HG03103 (cell line): Measurements from ENCODE around the gene ERFE.

Experiments
- ATAC-seq: cut with Tn5 transposase; IDR thresholded peaks from one replicate; pipeline ENCODE4 v1.9.1; 2021; ENCODE audit warnings: low read depth; ENCODE audit not compliant: unreplicated experiment

The ERFE gene

GRCh38 chr2:238138331-238139195 lies 20.2 kb upstream of the ERFE start, which contains the start of gene KLHL30:
KLHL30 (plus strand) TSS chr2:238138668; CDS start chr2:238140755, 2,087 bp downstream.
- no peak for ATAC-seq

GRCh38 chr2:238139196-238140039 lies 19.4 kb upstream of the ERFE start:
- ATAC-seq: no peak

GRCh38 chr2:238140040-238140439 lies 18.7 kb upstream of the ERFE start:
- ATAC-seq: no peak

DNA sequence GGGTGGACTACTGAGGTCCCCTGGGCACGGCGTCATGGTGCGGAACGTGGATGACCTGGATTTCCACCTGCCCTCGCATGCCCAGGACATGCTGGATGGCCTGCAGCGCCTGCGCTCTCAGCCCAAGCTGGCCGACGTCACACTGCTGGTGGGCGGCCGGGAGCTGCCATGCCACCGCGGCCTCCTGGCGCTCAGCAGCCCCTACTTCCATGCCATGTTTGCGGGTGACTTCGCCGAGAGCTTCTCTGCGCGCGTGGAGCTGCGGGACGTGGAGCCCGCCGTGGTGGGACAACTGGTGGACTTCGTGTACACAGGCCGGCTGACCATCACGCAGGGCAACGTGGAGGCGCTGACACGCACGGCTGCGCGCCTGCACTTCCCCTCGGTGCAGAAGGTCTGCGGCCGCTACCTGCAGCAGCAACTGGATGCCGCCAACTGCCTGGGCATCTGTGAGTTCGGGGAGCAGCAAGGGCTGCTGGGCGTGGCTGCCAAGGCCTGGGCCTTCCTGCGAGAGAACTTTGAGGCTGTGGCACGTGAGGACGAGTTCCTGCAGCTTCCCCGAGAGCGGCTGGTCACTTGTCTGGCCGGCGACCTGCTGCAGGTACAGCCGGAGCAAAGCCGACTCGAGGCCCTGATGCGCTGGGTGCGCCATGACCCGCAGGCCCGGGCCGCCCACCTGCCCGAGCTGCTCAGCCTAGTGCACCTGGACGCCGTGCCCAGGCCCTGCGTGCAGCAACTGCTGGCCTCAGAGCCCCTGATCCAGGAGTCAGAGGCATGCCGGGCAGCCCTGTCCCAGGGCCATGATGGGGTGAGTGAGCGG lies 17.8 kb upstream of the ERFE start:
- no peak for ATAC-seq

DNA sequence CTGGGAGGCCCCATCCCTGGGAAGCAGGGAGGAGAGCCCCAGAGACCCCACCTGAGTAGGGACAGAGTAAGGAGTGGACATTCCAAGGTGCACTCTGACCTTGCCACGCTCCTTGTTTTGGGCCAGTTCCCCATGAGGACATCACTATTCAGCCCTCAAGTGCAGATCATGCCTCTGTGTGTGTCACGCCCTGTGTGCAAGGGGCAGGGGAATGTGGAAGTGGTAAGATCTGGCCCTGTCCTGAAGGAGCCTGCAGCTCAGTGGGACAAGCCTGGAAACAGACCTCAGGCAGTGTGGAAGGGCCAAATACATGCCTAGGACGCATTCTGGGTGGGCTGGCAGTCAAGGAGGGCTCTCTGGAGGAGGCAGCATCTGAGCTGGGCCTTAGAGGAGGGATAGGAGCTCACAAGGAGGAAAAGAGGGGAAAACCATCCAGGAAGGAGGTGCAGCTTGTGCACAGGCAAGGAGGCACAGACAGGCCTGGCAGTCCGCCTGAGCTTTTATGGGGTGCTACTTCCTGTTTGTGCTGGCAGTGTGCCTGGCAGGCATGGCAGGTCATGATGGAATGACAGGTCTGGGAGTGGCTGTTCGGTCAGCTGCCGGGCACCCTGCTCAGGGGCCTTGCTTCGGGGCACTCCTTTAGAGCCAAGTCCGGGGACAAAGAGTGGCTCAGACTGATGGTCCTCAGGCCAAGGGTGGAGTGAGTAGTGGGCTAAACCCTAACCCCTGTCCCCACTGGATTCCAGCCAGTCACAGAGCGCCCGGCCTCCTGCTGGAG lies 17.0 kb upstream of the ERFE start:
- no peak for ATAC-seq

DNA sequence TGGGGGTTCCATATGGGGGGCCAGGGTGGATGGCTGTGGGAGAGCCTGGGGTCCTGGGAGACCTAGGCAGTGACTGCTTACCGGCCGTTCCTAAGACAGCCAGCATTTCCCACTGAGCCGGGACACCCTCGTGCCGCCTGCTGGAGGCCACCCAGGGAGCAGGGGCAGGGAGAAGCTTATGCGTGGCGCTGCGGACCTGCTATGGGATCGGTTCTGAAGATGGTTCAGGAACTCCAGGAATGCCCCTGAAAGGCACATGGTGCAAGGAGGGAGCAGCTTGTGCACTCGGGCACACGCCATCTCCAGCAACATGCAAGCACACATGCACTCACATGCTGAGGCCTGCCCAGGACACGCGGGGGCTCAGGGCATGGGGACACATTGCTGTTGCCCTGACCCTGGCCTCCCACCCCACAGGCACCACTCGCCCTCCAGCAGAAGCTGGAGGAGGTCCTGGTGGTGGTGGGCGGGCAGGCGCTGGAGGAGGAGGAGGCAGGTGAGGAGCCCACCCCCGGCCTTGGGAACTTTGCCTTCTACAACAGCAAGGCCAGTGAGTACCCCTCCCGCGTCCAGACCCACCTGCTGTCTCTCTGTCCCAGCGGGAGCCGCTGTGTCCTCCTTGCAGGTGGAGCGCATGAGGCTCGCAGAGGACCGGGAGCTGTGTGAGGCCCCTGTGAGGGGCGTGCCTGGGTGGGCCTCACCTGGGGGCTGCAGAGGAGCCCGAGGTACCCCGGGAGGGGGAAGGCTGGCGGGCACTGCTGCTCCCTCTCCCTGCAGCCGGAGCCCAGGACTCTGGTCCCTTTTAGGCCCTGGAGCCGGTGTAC lies 16.2 kb upstream of the ERFE start:
- no peak for ATAC-seq

DNA sequence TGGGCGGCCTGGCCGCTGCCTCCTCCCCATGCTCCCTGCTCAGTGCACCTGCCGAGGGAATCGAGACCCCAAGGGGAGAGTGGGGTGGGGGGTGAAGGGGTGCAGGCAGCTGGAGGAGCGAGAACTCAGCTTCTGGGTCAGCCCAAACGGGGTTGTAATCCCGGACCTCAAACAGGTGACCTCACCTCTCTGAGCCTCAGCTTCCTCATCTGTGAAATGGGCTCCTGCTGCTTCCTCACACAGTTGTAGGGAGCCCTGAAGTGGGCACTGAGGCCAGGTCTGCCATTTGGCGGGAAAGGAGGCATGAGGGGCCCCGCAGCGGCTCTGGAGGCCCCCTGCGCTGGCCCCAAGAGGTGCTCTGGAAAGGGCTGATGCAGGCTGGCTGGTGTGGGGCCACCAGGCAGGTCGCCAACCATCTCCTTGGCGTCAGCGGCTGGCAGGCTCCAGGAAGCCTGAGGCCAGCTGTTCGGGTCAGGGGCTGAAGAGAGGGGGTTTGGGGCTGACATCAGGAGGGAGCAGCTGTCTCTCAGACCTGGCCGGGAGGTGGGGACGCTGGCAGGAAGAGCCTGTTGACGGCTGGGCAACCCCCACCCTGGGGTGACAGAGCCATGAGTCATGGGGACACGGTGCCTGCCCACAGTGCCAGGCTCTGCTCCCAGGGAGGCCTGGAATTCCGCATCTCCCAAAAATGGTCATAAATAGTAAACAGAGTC lies 15.4 kb upstream of the ERFE start:
- no peak for ATAC-seq

DNA sequence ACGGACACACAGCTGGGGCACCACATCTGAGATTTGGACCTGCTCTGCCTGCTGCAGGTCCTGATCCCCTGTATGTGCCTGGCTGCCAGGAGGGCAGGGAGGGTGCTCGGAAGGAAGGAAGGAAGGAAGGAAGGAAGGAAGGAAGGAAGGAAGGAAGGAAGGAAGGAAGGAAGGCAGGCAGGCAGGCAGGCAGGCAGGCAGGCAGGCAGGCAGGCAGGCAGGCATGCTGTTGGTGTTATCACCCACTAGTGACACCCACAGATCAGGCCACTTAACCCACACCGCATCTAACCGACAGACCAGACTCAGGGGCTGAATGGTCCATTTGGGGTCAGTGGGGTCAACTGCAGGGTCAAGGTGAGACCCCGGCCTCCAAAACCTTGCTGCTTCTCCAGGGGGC lies 14.5 kb upstream of the ERFE start:
- ATAC-seq: no peak

DNA sequence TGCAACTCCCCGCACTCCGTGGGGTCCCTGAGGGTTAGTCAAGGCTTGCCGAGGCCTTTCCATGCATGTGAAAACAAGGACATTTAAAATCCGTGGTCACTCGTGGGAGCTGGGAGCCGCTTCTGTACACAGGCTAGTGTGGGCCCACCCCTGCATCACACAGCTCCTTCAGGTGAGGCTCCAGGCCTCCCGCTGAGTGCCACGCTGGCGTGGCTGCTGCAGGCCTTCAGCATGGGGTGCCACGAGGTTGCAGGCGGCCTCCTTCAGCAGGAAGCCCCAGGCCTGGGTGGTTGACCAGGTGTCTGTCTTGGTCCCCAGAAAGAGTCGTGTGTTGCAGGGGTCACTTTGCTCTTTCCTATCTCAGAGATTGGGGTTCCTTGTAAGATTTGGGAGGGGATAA lies 13.7 kb upstream of the ERFE start:
- ATAC-seq: no peak

DNA sequence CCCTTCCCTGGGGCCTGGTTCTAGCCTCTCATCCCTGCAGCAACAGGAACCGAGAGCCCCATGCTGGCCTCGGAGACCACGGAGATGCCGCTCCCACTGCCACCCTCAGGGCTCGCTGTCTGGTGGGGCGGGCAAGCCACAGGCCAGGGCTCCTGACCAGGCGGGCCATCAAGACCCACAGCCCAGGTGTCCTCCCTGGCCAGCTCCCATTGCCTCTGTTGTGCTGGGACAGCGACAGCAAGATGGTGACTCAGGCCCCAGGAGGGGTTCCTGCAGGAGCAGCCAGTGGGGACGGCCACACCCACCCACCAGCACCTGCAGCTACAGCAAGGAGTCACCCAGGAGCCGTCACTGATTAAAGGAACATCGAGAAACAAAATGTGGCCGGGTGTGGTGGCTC lies 12.9 kb upstream of the ERFE start:
- ATAC-seq: no peak

GRCh38 chr2:238146884-238147544 lies 11.8 kb upstream of the ERFE start:
- no peak for ATAC-seq

DNA sequence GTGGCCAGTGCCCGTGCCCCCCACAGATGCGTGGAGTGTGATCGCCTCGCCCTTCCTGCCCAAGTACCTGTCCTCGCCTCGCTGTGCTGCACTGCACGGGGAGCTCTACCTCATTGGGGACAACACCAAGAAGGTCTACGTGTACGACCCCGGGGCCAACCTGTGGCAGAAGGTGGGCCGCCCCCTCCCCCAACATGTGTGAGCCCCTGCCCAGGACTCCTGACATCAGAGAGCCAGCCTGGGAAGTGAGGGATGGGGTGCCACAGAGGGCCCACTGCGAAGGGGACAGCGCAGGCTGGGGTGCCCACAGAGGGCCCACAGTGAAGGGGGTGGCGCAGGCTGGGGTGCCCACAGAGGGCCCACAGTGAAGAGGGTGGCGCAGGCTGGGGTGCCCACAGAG lies 9.8 kb upstream of the ERFE start:
- no peak for ATAC-seq

GRCh38 chr2:238149841-238150572 lies 8.8 kb upstream of the ERFE start:
- no peak for ATAC-seq

DNA sequence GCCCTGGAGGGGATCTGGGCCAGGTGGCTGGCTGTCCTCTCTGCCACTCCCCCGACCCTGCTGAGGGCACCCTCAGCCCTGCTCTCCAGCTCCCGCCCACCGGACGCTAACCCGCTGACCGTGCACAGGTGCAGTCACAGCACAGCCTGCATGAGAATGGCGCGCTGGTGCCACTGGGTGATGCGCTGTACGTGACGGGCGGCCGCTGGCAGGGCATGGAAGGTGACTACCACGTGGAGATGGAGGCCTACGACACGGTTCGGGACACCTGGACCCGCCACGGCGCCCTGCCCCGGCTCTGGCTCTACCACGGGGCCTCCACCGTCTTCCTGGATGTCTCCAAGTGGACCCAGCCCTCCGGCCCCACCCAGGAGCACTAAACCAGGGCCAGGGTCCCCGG lies 8.1 kb upstream of the ERFE start:
- no peak for ATAC-seq

DNA sequence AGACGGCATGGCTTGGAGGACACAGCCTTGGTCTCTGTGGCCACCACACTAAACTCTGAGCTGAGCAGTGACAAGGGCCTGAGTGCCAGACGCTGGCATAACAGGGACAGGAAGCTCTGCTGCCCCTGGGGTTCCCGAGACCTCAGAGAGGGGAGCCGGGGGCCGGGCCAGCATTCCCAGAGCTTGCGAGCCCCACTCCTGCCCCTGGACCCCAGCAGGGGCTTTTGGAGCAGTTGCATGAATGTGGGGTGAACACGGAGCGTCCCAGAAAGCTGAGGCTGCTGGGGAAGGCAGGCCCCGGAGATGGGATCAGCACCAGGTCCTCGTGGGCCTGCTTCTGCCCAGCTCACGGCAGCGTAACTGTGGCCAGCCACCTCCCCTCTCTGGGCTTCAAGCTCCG lies 7.6 kb upstream of the ERFE start:
- no peak for ATAC-seq

DNA sequence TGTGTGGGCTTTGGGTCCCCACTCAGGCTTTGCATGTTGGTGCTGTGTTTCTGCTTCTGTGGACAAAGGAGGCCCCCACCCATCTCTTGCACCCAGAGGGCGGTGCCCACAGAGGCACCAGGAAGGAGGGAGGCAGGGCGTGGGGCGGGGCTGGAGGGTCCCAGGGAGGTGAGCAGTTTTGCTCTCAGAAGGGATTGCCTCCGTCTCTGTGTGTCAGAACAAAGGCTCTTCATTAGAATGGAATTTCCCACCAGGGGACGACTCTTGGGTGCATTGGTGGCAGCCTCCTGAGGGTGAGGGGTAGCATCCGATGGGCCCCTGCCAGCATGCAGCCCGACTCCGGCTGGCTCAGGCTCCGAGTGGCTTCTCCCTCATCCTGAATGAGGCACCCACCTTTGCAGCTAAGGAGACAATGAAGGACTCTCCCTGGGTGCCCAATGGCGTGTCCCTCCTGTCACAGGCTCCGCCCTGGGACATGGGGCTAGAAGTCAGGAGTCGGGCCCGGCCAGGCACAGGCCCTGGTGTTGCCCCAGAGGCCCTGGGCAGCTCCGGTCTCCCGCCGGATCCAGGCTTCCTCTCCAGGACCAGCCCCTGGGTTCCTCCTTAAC lies 7.0 kb upstream of the ERFE start:
- no peak for ATAC-seq
